Measurements from ENCODE around the gene PCDHGA8.

GRCh38 chr5:141342773-141343172, 49.7 kb upstream of the PCDHGA8 start:
- TF ChIP-seq, protein P1, sequence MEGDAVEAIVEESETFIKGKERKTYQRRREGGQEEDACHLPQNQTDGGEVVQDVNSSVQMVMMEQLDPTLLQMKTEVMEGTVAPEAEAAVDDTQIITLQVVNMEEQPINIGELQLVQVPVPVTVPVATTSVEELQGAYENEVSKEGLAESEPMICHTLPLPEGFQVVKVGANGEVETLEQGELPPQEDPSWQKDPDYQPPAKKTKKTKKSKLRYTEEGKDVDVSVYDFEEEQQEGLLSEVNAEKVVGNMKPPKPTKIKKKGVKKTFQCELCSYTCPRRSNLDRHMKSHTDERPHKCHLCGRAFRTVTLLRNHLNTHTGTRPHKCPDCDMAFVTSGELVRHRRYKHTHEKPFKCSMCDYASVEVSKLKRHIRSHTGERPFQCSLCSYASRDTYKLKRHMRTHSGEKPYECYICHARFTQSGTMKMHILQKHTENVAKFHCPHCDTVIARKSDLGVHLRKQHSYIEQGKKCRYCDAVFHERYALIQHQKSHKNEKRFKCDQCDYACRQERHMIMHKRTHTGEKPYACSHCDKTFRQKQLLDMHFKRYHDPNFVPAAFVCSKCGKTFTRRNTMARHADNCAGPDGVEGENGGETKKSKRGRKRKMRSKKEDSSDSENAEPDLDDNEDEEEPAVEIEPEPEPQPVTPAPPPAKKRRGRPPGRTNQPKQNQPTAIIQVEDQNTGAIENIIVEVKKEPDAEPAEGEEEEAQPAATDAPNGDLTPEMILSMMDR (IDR thresholded peaks at IDR 0.05; ENCODE audit: low read length) = no peak
- no peak for TF ChIP-seq EZH2 (IDR thresholded peaks at IDR 0.05; ENCODE audit: borderline replicate concordance, low read length)

All from OCI-LY1 (cell line).